Esophagus squamous epithelium (tissue), 4 donors: ENCODE results near the gene BICC1.

Source experiments
- CTCF ChIP-seq, 6 experiments: fragments of 450-650 bp in 4 of 6; fragments of 200-600 bp in 2 of 6; sonication (generic) in 2 of 6; IDR thresholded peaks; one replicate each; pipeline ENCODE4 v1.5.1; 2016 to 2019; ENCODE audit warnings: antibody characterized with exemption in 6 of 6, mild to moderate bottlenecking in 4 of 6, moderate library complexity in 4 of 6
- POLR2A ChIP-seq, 4 donors: fragments of 450-650 bp; IDR thresholded peaks; one replicate each; pipeline ENCODE4 v1.6.1; 2017; ENCODE audit warnings: antibody characterized with exemption in 4 of 4, mild to moderate bottlenecking in 4 of 4, moderate library complexity in 3 of 4

- TF ChIP-seq CTCF (IDR thresholded peaks at IDR 0.05) (no peak), POLR2A (IDR thresholded peaks at IDR 0.05) (no peak)
These were observed 260.1 kb downstream of the BICC1 start for GRCh38 chr10:58772758-58773157.
